GM19467 (cell line): Measurements from ENCODE around the gene DEPDC1.
"Not testable (repeated sequence)": the region's sequence is repeated elsewhere in the genome, so short reads cannot be mapped to it uniquely, and the experiment has no call there.

Source experiments
- ATAC-seq: cut with Tn5 transposase; IDR thresholded peaks from one replicate; pipeline ENCODE4 v1.9.1; 2021; ENCODE audit warnings: mild to moderate bottlenecking, moderate library complexity; ENCODE audit not compliant: unreplicated experiment

DEPDC1 gene

GRCh38 chr1:68496680-68497357, at the start of gene DEPDC1:
Gene DEPDC1, minus strand, starts transcription at chr1:68497082. Its CDS starts 83 bp downstream, at chr1:68496999.
- peak; percentile 98 for ATAC-seq

- no peak for ATAC-seq
These were observed 47.8 kb upstream of the DEPDC1 start for GRCh38 chr1:68544651-68545050.

GRCh38 chr1:68542586-68542985, 45.7 kb upstream of the DEPDC1 start:
- no peak for ATAC-seq

- no peak for ATAC-seq
These were observed 42.1 kb upstream of the DEPDC1 start for GRCh38 chr1:68538941-68539340.

- ATAC-seq = no peak
These were observed 31.4 kb upstream of the DEPDC1 start for GRCh38 chr1:68528243-68528642.

- no peak for ATAC-seq
These were observed 28.9 kb upstream of the DEPDC1 start for GRCh38 chr1:68525781-68526180.

- no peak for ATAC-seq
These were observed 24.4 kb upstream of the DEPDC1 start for GRCh38 chr1:68521286-68521685.

GRCh38 chr1:68516066-68516465, 19.2 kb upstream of the DEPDC1 start:
- ATAC-seq = no peak

GRCh38 chr1:68511254-68511653, 14.4 kb upstream of the DEPDC1 start:
- ATAC-seq = no peak

- ATAC-seq = no peak
These were observed 9.5 kb upstream of the DEPDC1 start for GRCh38 chr1:68506386-68506785.

GRCh38 chr1:68503085-68503484, 6.2 kb upstream of the DEPDC1 start:
- ATAC-seq = no peak

- peak; percentile 18 for ATAC-seq
These were observed 446 bp upstream of the DEPDC1 start for GRCh38 chr1:68497358-68497698.

GRCh38 chr1:68495968-68496679, 758 bp downstream of the DEPDC1 start:
- ATAC-seq = no peak

GRCh38 chr1:68495532-68495931, 1.4 kb downstream of the DEPDC1 start:
- no peak for ATAC-seq

- ATAC-seq = no peak
These were observed 3.7 kb downstream of the DEPDC1 start for GRCh38 chr1:68493193-68493592.

GRCh38 chr1:68492255-68492654, 4.6 kb downstream of the DEPDC1 start:
- not testable (repeated sequence) for ATAC-seq

GRCh38 chr1:68490046-68490651, 6.7 kb downstream of the DEPDC1 start:
- no peak for ATAC-seq

- no peak for ATAC-seq
These were observed 11.4 kb downstream of the DEPDC1 start for GRCh38 chr1:68485431-68486022.

GRCh38 chr1:68484618-68485017, 12.3 kb downstream of the DEPDC1 start:
- ATAC-seq = no peak

GRCh38 chr1:68481041-68481440, 15.8 kb downstream of the DEPDC1 start:
- no peak for ATAC-seq

GRCh38 chr1:68479501-68479900, 17.4 kb downstream of the DEPDC1 start:
- no peak for ATAC-seq

- ATAC-seq = no peak
These were observed 18.2 kb downstream of the DEPDC1 start for GRCh38 chr1:68478662-68479061.
